Activated CD4-positive, alpha-beta T cell treated with anti-CD3 and anti-CD28 coated beads for 24 hours (primary cell): ENCODE measurements around the gene SHOC1.
"Not testable (repeated sequence)": the region's sequence is repeated elsewhere in the genome, so short reads cannot be mapped to it uniquely, and the experiment has no call there.

Experiments used
- DNase-seq, 2 donors: peaks; one replicate each; pipeline ENCODE4 v3.0.0-alpha.2; 2020; ENCODE audit warnings: low read depth in 2 of 2

SHOC1 gene

DNA sequence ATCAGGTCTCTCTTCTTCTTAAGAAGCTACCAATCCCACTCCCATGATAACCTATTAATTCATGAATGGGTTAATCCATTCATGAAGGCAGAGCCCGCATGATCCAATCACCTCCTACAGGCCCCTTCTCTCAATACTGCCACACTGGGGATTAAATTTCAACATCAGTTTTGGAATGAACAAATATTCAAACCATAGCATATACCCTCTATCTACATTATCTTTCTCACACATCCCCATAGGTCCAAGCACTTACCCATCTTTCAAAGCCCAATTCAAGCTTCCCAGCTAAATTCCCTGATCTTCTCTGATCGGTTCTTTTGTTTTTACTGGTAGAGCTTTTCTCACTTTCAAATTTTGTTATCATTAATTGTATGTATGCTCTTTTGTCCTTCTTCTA, 10.5 kb upstream of the SHOC1 start:
- DNase-seq, result no peak

DNA sequence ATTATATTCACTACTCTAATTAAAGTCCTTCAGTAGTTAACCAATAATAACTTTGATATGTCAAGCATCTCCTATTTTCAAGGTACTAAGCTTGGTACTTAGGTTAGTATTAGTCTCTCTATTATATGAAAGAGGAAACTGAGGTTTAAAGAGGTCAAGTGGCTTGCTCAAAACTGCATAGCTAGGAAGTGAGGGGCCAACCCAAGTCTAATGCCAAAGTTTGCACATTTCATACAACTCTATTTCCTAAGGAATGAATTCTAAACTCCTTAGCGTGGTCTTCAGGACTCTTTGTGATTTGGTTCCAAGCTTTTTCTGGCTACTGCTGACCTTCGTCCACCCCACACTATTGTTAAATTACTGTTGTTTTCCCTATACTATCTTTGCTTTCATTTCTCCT, 9.9 kb upstream of the SHOC1 start:
- DNase-seq, result no peak

DNA sequence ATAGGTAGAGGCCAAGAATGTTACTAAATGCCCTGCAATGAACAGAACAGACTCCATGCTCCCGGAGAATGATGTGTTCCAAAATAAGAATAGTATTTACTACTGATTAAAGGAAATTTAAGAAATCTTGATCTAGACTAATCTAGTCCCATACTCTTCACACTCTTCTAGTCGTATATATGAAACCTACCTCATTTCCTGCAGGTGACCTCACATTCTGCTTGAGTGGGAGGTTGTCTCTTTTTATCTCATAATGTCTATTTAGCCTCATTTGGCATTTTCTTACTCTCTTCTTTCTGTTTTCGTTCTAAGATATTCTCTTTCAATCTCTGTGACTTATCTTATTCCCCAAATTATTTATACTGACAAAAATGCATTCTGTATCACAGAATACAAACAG, 9.2 kb upstream of the SHOC1 start:
- no peak for DNase-seq

- no peak for DNase-seq
Observed at GRCh38 chr9:111799915-111800526, 5.3 kb upstream of the SHOC1 start.

- DNase-seq, result no peak
Observed at GRCh38 chr9:111799506-111799905, 4.8 kb upstream of the SHOC1 start.

GRCh38 chr9:111798786-111799185, 4.0 kb upstream of the SHOC1 start:
- no peak for DNase-seq

GRCh38 chr9:111795557-111795839, 761 bp upstream of the SHOC1 start:
- DNase-seq, result no peak

- DNase-seq, result not testable (repeated sequence)
Observed at GRCh38 chr9:111791821-111792220, 2.9 kb downstream of the SHOC1 start.

GRCh38 chr9:111789881-111790280, 4.9 kb downstream of the SHOC1 start:
- no peak for DNase-seq

GRCh38 chr9:111783857-111784256, 10.9 kb downstream of the SHOC1 start:
- DNase-seq, result no peak

- DNase-seq, result no peak
Observed at GRCh38 chr9:111783424-111783823, 11.3 kb downstream of the SHOC1 start.

DNA sequence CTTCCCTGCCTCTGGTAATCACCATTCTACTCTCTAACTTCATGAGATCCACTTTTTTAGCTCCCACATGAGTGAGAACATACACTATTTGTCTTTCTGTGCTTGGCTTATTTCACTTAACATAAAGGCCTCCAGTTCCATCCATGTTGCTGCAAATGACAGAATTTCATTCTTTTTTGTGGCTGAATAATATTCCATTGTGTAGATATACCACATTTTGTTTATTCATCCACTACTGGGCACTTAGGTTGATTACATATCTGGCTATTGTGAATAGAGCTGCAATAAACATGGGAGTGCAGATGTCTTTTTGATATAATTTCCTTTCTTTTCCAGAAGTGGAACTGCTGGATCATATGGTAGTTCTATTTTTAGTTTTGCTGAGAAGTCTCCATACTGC, 28.7 kb downstream of the SHOC1 start:
- DNase-seq, result no peak

GRCh38 chr9:111762556-111762955, 32.2 kb downstream of the SHOC1 start:
- no peak for DNase-seq

GRCh38 chr9:111759762-111760639, 34.7 kb downstream of the SHOC1 start:
- peak in 1 of 2 donors; percentile 49 for DNase-seq

DNA sequence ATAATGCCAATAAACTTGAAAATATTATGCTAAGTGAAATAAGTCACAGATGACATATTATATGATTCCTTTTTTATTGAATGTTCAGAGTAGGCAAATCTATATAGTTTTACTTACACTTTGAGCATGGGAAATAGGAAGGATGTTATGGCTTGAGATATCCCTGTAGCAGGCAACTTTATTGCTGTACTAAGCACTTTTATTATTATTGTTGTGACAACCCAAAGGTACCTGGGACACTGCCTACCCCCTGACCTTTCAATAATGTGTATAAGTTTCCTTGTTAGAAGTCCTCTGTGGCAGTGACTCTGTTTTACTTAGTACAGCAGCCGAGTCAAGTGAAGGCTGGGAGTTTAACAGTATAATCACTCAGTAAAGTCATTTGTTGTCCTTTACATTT, 39.9 kb downstream of the SHOC1 start:
- no peak for DNase-seq

DNA sequence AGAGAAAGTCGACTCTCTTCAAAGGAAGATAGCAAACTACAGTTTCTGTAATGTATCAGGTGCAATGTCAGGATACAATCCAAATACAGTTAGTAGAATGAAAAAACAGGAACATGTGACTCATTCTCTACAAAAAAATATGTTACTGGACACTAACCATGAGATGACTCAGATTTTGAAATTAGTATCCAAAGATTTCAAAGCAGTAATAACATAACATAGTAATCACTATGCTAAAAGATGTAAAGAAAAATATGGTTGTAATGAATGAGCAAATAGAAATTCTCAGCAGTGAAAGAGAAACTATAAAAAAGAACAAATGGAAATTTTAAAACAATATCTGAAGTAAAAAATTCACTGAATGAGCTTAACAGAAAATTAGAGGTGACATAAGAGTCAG, 42.3 kb downstream of the SHOC1 start:
- no peak for DNase-seq
